MCF 10A (cell line): ENCODE measurements around the gene NPHP4. TPM values are rescaled to one million over a fixed set of nuclear protein-coding genes. Genes with fewer than 3 reads are reported as not detected.

ENCODE experiments used
- BruUV-seq: library from RNA; stranded (reverse); fragments of 400-500 nt; replicated peaks from 2 replicates; lab custom pipeline; 2021; lab: Mats Ljungman, UMichigan
- CTCF ChIA-PET: fragments of 300-600 bp; sonication (Branson Sonifier 250); formaldehyde crosslinking; extraction: SDS; loops from one replicate; lab custom pipeline; 2021; ENCODE audit warnings: antibody characterized with exemption, inconsistent platforms; lab: Yijun Ruan, JAX
- POLR2A ChIA-PET: fragments of 300-600, 350-650 bp; sonication (Branson Sonifier 250); formaldehyde crosslinking; extraction: SDS; loops from one replicate; lab custom pipeline; 2020; ENCODE audit warnings: antibody characterized with exemption, inconsistent platforms; lab: Yijun Ruan, JAX
- DNase-seq: peaks from one replicate; pipeline ENCODE4 v3.0.0-alpha.2; 2018; ENCODE audit not compliant: unreplicated experiment
- H3K27ac Mint-ChIP-seq: one replicate; pipeline ENCODE4 v1.8.0; 2022; ENCODE audit warnings: mild to moderate bottlenecking, low read depth, mixed read lengths; ENCODE audit not compliant: unreplicated experiment
- H3K27me3 Mint-ChIP-seq: one replicate; pipeline ENCODE4 v1.8.0; 2022; ENCODE audit warnings: mixed read lengths; ENCODE audit not compliant: insufficient read depth, unreplicated experiment
- H3K36me3 Mint-ChIP-seq: one replicate; pipeline ENCODE4 v1.8.0; 2022; ENCODE audit warnings: mild to moderate bottlenecking, moderate library complexity, mixed read lengths; ENCODE audit not compliant: insufficient read depth, unreplicated experiment
- H3K4me1 Mint-ChIP-seq: one replicate; pipeline ENCODE4 v1.8.0; 2022; ENCODE audit warnings: mixed read lengths; ENCODE audit not compliant: insufficient read depth, unreplicated experiment
- H3K4me3 Mint-ChIP-seq: one replicate; pipeline ENCODE4 v1.8.0; 2022; ENCODE audit warnings: mild to moderate bottlenecking, moderate library complexity, mixed read lengths; ENCODE audit not compliant: unreplicated experiment
- H3K9me3 Mint-ChIP-seq: one replicate; pipeline ENCODE4 v1.8.0; 2022; ENCODE audit warnings: mixed read lengths; ENCODE audit not compliant: unreplicated experiment
- intact Hi-C: fragments of 100-400 bp; cut with micrococcal nuclease; formaldehyde crosslinking; loops from 2 replicates; pipeline ENCODE4 v1.14.1; 2022
- total RNA-seq: library from RNA; stranded (reverse); gene quantifications from 2 replicates; pipeline ENCODE4 v1.2.3, GENCODE V29; 2022
- TF ChIP-seq, protein P1 (sequence below): fragments of 200-600 bp; IDR thresholded peaks from one replicate; pipeline ENCODE4 v1.8.0; 2022; ENCODE audit warnings: antibody characterized with exemption, mild to moderate bottlenecking; ENCODE audit not compliant: unreplicated experiment

Gene NPHP4
- total RNA-seq, 1 experiment from 2014 or later, result 14.4 TPM

DNA sequence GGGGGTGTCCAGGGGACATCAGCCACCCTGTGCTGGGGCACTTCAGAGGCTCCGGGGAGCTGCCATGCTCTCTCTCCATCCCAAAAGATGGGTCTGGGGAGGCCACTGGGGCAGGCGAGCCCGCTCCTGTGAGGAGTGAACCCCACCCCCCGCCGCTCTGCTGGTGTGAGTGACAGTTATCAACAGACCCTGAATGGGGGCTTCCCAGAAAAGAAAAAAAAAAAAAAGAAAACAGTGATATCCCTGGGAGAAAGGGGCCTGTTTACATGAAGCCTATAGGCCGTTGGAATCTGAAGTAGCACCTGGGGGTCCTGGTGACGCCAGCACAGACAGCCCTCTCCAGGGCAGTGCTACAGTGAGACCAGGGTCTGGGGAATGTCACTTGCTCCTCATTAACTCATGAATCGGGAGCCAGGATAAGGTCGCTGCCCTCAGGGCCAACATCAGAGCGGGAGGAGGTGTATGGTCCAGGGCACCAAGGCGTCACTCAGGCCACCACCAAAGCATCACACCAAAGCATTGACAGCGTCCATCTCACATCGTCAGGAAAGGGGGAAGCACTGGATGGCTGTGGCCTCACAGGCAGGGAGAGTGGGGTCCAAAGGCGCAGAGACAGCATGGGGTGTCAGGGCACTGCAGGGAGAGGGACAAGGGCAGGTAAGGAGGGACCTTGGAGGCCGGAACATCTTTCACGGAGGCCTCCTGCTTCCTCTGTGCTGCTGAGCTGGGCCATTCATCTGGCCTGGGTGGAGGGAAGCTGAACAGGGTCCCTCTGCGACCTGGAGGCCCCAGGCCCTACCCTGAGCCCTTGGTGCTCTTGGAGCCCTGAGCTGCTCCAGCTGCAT, 8.4 kb upstream of the NPHP4 start:
- CTCF ChIA-PET, result no interaction called here
- TF ChIP-seq, protein P1, sequence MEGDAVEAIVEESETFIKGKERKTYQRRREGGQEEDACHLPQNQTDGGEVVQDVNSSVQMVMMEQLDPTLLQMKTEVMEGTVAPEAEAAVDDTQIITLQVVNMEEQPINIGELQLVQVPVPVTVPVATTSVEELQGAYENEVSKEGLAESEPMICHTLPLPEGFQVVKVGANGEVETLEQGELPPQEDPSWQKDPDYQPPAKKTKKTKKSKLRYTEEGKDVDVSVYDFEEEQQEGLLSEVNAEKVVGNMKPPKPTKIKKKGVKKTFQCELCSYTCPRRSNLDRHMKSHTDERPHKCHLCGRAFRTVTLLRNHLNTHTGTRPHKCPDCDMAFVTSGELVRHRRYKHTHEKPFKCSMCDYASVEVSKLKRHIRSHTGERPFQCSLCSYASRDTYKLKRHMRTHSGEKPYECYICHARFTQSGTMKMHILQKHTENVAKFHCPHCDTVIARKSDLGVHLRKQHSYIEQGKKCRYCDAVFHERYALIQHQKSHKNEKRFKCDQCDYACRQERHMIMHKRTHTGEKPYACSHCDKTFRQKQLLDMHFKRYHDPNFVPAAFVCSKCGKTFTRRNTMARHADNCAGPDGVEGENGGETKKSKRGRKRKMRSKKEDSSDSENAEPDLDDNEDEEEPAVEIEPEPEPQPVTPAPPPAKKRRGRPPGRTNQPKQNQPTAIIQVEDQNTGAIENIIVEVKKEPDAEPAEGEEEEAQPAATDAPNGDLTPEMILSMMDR, result no peak
- POLR2A ChIA-PET, result interaction anchor here (1.2 kb wide), 1 partner anchor 26 kb away, joined by 4 read pairs; no protein-coding TSS in a partner anchor

DNA sequence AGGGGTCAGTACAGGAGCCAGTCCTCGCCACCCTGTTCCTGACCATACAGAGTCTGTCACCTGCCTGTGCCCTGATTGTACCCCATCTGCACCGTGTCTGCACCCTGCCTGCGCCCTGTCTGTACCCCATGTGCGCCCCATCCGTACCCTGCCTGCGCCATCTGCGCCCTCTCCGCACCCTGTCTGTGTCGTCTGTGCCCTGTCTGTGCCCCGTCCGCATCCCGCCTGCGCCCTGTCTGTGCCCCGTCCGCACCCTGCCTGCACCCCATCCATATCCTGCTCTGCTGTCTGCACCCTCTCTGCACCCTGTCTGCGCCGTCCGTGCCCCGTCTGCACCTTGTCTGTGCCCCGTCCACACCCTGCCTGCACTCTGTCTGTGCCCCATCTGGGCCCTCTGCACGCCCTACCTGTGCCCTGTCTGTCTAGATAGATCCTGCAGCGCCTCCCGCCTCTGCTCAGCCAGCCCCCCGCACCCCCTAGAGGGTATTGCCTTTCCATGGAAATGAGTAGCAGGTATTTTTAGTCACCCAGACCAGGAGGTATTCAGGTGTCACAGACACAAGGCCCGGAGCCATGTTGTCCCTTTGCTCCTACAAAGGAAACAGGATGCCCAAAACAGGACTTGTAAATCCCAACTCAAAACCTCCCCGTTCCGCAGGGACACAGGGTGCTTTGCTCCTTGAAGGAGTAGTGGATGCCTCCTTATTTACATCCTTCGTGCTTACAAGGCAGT, 7.7 kb upstream of the NPHP4 start:
- Mint-ChIP-seq H3K27me3 (no peaks in the 10 kb centered on the region), H3K9me3 (no peaks in the 10 kb centered on the region), H3K4me3 (no peak overlapping the region), H3K36me3 (peaks cover 6% of the 10 kb centered on the region), H3K27ac (no peak overlapping the region), H3K4me1 (no peaks in the 10 kb centered on the region)
- no peak for DNase-seq
- TF ChIP-seq, protein P1, result no peak
- BruUV-seq, result no TSS peak
- ChIA-PET POLR2A (no interaction called here), CTCF (no interaction called here)
- intact Hi-C loops, result no loop called here

More for the DNA sequence above, 8.4 kb upstream of the NPHP4 start:
- DNase-seq, result no peak
- Mint-ChIP-seq H3K36me3 (peaks cover 6% of the 10 kb centered on the region), H3K27ac (no peak overlapping the region), H3K4me3 (no peak overlapping the region), H3K9me3 (no peaks in the 10 kb centered on the region), H3K4me1 (no peaks in the 10 kb centered on the region), H3K27me3 (no peaks in the 10 kb centered on the region)
- intact Hi-C loops, result no loop called here
- BruUV-seq, result no TSS peak

DNA sequence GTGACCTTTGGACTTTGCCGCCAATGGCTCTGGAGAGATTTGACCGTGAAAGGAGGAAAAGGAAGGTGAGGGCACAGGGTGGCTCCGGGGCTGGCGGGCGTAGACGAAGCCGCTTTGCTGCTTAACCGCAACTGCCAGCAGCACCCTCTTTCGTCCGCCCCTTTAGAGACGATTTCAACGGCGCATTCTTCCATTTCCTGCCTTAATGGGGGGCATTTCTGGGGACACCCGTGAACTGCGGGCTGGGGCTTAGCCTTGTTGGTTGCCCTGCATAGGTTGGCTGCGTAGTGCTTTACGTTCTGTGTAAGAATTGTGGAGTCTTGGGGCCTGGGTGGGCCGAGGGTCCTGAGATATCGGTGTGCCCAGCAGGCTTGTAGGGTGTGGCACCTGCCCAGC, 6.7 kb upstream of the NPHP4 start:
- Mint-ChIP-seq H3K27ac (no peak overlapping the region), H3K36me3 (peaks cover 6% of the 10 kb centered on the region), H3K9me3 (no peaks in the 10 kb centered on the region), H3K27me3 (no peaks in the 10 kb centered on the region), H3K4me1 (no peaks in the 10 kb centered on the region), H3K4me3 (no peak overlapping the region)
- TF ChIP-seq, protein P1, result no peak
- intact Hi-C loops, result no loop called here
- DNase-seq, result no peak
- POLR2A ChIA-PET, result no interaction called here
- no TSS peak for BruUV-seq
- CTCF ChIA-PET, result no interaction called here
